ENCODE results near the gene PRR36.

DNA sequence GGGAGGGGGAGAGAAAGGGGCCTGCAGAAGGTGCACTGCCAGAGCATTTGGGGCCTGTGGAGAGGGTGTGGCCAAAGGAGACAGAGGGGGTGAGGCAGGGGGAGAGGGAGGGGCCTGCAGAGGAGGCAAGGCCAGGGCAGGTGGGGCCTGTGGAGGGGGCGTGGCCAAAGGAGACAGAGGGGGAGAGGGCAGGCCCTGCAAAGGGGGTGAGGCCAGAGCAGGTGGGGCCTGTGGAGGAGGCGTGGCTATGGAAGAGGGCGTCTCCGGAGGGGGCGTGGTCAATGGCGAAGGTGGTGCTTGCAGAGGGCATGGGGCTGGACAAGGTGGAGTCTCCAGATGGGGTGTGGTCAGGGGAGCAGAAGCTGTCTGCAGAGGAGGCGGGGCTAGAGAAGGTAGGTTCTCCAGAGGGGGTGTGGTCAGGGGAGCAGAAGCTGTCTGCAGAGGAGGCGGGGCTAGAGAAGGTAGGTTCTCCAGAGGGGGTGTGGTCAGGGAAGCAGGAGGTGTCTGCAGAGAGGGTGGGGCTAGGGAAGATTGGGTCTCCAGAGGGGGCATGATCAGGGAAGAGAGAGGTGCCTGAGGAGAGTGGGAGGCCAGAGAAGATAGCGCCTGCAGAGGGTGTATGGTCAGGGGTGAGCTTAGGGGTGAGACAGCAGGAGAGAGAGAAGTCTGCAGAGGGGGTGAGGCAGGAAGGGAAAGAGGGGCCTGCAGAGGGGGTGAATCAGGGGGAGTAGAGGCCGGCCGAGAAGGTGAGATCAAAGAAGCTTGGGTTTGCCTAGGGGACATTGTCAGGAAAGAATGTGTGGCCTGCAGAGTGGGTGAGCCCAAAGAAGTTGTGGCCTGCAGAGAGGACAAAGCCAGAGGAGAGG is 3.4 kb downstream of the PRR36 start:
- TF ChIP-seq, protein P1, sequence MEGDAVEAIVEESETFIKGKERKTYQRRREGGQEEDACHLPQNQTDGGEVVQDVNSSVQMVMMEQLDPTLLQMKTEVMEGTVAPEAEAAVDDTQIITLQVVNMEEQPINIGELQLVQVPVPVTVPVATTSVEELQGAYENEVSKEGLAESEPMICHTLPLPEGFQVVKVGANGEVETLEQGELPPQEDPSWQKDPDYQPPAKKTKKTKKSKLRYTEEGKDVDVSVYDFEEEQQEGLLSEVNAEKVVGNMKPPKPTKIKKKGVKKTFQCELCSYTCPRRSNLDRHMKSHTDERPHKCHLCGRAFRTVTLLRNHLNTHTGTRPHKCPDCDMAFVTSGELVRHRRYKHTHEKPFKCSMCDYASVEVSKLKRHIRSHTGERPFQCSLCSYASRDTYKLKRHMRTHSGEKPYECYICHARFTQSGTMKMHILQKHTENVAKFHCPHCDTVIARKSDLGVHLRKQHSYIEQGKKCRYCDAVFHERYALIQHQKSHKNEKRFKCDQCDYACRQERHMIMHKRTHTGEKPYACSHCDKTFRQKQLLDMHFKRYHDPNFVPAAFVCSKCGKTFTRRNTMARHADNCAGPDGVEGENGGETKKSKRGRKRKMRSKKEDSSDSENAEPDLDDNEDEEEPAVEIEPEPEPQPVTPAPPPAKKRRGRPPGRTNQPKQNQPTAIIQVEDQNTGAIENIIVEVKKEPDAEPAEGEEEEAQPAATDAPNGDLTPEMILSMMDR (conservative IDR thresholded peaks at IDR 0.05) = no peak
- no peak for TF ChIP-seq EZH2 (IDR thresholded peaks at IDR 0.05; ENCODE audit: low read depth)
